Lung (tissue), 12 donors: Measurements from ENCODE around the gene SETBP1. TPM values are rescaled to one million over a fixed set of nuclear protein-coding genes. Genes with fewer than 3 reads are reported as not detected.

ENCODE experiments used
- ATAC-seq: fragments of 200-7000 bp; cut with Tn5 transposase; one replicate; pipeline ENCODE4 v1.9.1; 2020; ENCODE audit warnings: moderate number of reproducible peaks; ENCODE audit not compliant: insufficient read depth, low FRiP score
- DNase-seq, 3 donors: peaks; one replicate each; pipeline ENCODE4 v3.0.0-alpha.2; 2013 to 2017
- H3K27ac ChIP-seq, 2 donors: one replicate each; pipeline ENCODE4 v1.5.1; 2013; ENCODE audit warnings: mild to moderate bottlenecking in 2 of 2, moderate library complexity in 2 of 2, control low read depth in 1 of 2, inconsistent platforms in 1 of 2, low read depth in 1 of 2, low read length in 1 of 2
- H3K27me3 ChIP-seq, 3 donors: one replicate each; pipeline ENCODE4 v1.5.1; 2013; ENCODE audit warnings: low read length in 2 of 3; ENCODE audit not compliant: control insufficient read depth in 3 of 3, insufficient read depth in 3 of 3
- H3K36me3 ChIP-seq, 4 donors: one replicate each; pipeline ENCODE4 v1.5.1; 2013; ENCODE audit warnings: low read length in 4 of 4, mild to moderate bottlenecking in 1 of 4, moderate library complexity in 1 of 4; ENCODE audit not compliant: control insufficient read depth in 4 of 4, insufficient read depth in 4 of 4
- H3K4me1 ChIP-seq, 5 donors: one replicate each; pipeline ENCODE4 v1.5.1; 2013; ENCODE audit warnings: low read length in 5 of 5, mild to moderate bottlenecking in 2 of 5, moderate library complexity in 1 of 5; ENCODE audit not compliant: control insufficient read depth in 5 of 5, insufficient read depth in 5 of 5
- H3K4me3 ChIP-seq: one replicate; pipeline ENCODE4 v1.5.1; 2013; ENCODE audit warnings: mild to moderate bottlenecking, control low read depth, moderate library complexity
- H3K9ac ChIP-seq, 2 donors: one replicate each; pipeline ENCODE4 v1.5.1; 2013; ENCODE audit warnings: low read length in 2 of 2, control low read depth in 1 of 2; ENCODE audit not compliant: insufficient read depth in 1 of 2
- H3K9me3 ChIP-seq, 4 donors: one replicate each; pipeline ENCODE4 v1.5.1; 2013; ENCODE audit warnings: low read length in 3 of 4, mild to moderate bottlenecking in 1 of 4, moderate library complexity in 1 of 4; ENCODE audit not compliant: control insufficient read depth in 4 of 4, insufficient read depth in 3 of 4
- WGBS, 2 donors: extraction: QIAGEN DNeasy Blood & Tissue Kit; methylation state at CpG; one replicate each; pipeline ENCODE4 v1.1.7; 2013; 5-methylcytosine and 5-hydroxymethylcytosine counted together
- polyA plus RNA-seq, 2 donors: library from polyadenylated mRNA; stranded (reverse); fragments of 200-250 nt; gene quantifications; one replicate each; pipeline ENCODE4 v1.2.1, GENCODE V29; 2013
- total RNA-seq, 2 donors: library from RNA; depleted of rRNA in 1 of 2; stranded (reverse); fragments of >200 nt in 1 of 2; gene quantifications; one replicate each; pipeline ENCODE4 v1.2.1, GENCODE V29; 2014 to 2021
- TF ChIP-seq, protein P1 (sequence below): IDR thresholded peaks from 2 replicates; pipeline ENCODE4 v1.5.1; 2012; ENCODE audit warnings: mild to moderate bottlenecking; ENCODE audit errors: control extremely low read depth, extremely low read depth
- donor health status: control.
- donor health status: control.
- donor health status: Bipolar disorder and iron deficiency.
- donor health status: healthy.
- donor health status: DM: yes; HTN: yes; CAD: no.

Gene SETBP1
- total and polyA plus RNA-seq, 4 donors, result 1.6 to 43.8 (median 16.6) TPM

DNA sequence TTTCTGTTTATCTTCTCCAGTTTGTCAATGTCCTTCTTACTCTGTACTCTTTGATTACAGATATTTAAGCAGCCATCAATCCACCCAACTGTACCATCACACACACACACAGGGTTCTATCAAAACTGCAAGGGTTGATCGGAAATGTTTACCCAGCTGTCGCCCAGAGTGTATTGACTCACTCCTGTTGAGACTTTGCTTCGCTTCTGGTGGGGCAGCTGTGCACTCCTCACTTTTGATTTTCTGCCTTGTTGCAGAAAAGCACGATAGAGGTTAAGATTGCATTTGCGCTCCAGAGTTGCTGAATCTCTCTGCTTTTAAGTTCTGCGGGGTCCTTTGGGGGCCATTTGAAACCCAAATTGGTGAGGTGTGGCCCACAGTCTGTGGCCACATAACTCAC is 216.2 kb downstream of the SETBP1 start:
- WGBS, 2 donors, result 86 to 94% methylated on average over 6 of the region's 6 CpGs
- H3K9me3 ChIP-seq, result peaks cover 0 to 2% (median 0%) of the 10 kb centered on the region in 4 donors
- peaks cover 3 to 23% (median 7%) of the 10 kb centered on the region in 5 donors for H3K4me1 ChIP-seq
- no peaks in the 10 kb centered on the region for H3K36me3 ChIP-seq
- no peak overlapping the region for H3K9ac ChIP-seq
- no peak overlapping the region for H3K27ac ChIP-seq
- no peak overlapping the region for H3K4me3 ChIP-seq
- DNase-seq, result no peak
- no peak for ATAC-seq
- H3K27me3 ChIP-seq, result no peaks in the 10 kb centered on the region
- TF ChIP-seq, protein P1, sequence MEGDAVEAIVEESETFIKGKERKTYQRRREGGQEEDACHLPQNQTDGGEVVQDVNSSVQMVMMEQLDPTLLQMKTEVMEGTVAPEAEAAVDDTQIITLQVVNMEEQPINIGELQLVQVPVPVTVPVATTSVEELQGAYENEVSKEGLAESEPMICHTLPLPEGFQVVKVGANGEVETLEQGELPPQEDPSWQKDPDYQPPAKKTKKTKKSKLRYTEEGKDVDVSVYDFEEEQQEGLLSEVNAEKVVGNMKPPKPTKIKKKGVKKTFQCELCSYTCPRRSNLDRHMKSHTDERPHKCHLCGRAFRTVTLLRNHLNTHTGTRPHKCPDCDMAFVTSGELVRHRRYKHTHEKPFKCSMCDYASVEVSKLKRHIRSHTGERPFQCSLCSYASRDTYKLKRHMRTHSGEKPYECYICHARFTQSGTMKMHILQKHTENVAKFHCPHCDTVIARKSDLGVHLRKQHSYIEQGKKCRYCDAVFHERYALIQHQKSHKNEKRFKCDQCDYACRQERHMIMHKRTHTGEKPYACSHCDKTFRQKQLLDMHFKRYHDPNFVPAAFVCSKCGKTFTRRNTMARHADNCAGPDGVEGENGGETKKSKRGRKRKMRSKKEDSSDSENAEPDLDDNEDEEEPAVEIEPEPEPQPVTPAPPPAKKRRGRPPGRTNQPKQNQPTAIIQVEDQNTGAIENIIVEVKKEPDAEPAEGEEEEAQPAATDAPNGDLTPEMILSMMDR, result no peak

DNA sequence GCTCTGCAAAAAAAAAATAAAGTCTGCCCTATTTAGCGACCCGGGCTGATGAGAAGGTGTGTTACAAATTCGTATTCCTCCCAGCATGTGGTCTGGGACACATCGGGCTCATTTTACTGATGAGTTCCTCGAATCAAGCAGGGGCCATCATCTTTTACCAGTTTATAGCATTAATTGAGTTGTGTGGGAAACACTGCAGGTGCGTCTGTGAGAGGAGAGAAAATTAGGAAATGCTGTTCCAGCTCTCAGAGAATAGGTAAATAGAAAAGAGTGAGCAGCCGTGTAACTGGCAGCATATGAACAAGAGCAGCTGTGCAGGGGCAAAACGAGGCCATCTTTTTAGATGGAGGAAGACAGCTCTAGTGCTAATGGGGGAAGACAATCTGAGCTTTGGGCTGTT is 216.7 kb downstream of the SETBP1 start:
- H3K4me3 ChIP-seq, result no peak overlapping the region
- H3K4me1 ChIP-seq, result peaks cover 3 to 23% (median 7%) of the 10 kb centered on the region in 5 donors
- H3K36me3 ChIP-seq, result no peaks in the 10 kb centered on the region
- DNase-seq, result no peak
- no peak for ATAC-seq
- H3K27me3 ChIP-seq, result no peaks in the 10 kb centered on the region
- TF ChIP-seq, protein P1, result no peak
- no peaks in the 10 kb centered on the region for H3K9me3 ChIP-seq
- H3K27ac ChIP-seq, result no peak overlapping the region
- 90% methylated on average over 8 of the region's 8 CpGs for WGBS, 2 donors
- H3K9ac ChIP-seq, result no peak overlapping the region

DNA sequence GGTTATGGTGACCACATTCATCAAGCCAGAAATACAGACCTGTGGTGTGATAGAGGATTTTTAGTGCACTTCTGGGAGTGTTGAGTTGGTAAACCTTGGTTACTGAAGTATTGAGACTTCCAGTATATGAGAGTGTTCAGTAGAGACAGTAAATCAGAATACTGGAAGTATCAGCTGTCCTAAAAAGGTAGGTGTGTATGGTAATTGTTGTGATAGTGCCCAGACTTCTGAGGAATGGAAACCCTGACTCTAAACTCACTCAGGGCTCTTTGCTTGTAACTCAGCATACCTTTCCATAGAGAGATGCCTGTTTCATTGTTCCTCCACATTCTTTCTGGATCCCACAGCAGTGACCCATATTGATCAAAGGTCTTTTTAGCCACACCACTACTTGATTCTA is 217.1 kb downstream of the SETBP1 start:
- no peak overlapping the region for H3K9ac ChIP-seq
- DNase-seq, result no peak
- no peak for ATAC-seq
- H3K4me1 ChIP-seq, result peaks cover 3 to 23% (median 7%) of the 10 kb centered on the region in 5 donors
- TF ChIP-seq, protein P1, result no peak
- no peak overlapping the region for H3K4me3 ChIP-seq
- no peaks in the 10 kb centered on the region for H3K36me3 ChIP-seq
- no peak overlapping the region for H3K27ac ChIP-seq
- no peaks in the 10 kb centered on the region for H3K9me3 ChIP-seq
- no peaks in the 10 kb centered on the region for H3K27me3 ChIP-seq

DNA sequence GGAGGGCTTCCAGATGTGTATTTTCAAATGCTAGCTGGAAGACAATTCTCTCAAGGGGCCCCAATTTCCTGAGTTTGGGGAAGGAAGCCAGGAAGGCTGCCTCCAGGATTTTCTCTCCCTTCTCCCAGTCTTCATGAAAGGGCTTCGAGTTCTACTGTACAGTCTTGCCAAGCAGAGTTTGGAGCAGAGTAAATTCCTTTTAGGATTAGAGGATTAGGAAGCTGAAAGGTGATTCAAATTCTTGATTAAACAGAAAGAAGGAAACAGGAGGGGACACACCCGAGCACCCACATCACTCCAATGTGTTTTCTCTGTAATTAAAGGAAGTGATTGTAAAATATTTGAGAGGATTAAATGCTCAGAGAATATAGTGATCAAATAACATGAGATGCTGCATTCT is 217.8 kb downstream of the SETBP1 start:
- Histone ChIP-seq H3K9ac (no peak overlapping the region), H3K9me3 (no peaks in the 10 kb centered on the region), H3K4me3 (no peak overlapping the region), H3K4me1 (peaks cover 2 to 21% (median 7%) of the 10 kb centered on the region in 5 donors), H3K27me3 (no peaks in the 10 kb centered on the region), H3K27ac (no peak overlapping the region), H3K36me3 (no peaks in the 10 kb centered on the region)
- TF ChIP-seq, protein P1, result no peak
- DNase-seq, result no peak
- 40 to 66% methylated on average over 2 of the region's 2 CpGs for WGBS, 2 donors
- no peak for ATAC-seq
